GM12891 (cell line): ENCODE measurements around the gene ATP11A.
A peak's percentile ranks its signal among the peaks of the same experiment; 100 is the strongest.
"Not testable (repeated sequence)": the region's sequence is repeated elsewhere in the genome, so short reads cannot be mapped to it uniquely, and the experiment has no call there.

Source experiments
- DNase-seq: peaks from one replicate; pipeline ENCODE4 v3.0.0; 2011; ENCODE audit warnings: low spot score; ENCODE audit not compliant: insufficient read length
- FAIRE-seq: peaks from 2 replicates; lab custom pipeline; 2011; peaks lifted over from hg19 to GRCh38; lab: Jason Lieb, UNC
- PAX5 ChIP-seq: IDR thresholded peaks from 2 replicates; pipeline ENCODE4 v1.6.1; 2011; ENCODE audit warnings: low read length, moderate library complexity, mild to moderate bottlenecking; ENCODE audit not compliant: insufficient read depth, severe bottlenecking
- POLR2A ChIP-seq: IDR thresholded peaks from 2 replicates; pipeline ENCODE4 v1.6.1; 2011; ENCODE audit warnings: low read depth, low read length, control low read depth
- POLR2AphosphoS5 ChIP-seq: IDR thresholded peaks from 2 replicates; pipeline ENCODE4 v1.6.1; 2011; ENCODE audit warnings: low read depth, low read length, control low read depth
- POU2F2 ChIP-seq: IDR thresholded peaks from 2 replicates; pipeline ENCODE4 v1.6.1; 2011; ENCODE audit warnings: low read depth, mild to moderate bottlenecking, control low read depth, low read length, moderate library complexity
- SPI1 ChIP-seq: IDR thresholded peaks from 2 replicates; pipeline ENCODE4 v1.6.1; 2011; ENCODE audit warnings: low read depth, low read length, control low read depth
- TAF1 ChIP-seq: IDR thresholded peaks from 2 replicates; pipeline ENCODE4 v1.6.1; 2011; ENCODE audit warnings: low read depth, low read length, control low read depth

ATP11A gene

DNA sequence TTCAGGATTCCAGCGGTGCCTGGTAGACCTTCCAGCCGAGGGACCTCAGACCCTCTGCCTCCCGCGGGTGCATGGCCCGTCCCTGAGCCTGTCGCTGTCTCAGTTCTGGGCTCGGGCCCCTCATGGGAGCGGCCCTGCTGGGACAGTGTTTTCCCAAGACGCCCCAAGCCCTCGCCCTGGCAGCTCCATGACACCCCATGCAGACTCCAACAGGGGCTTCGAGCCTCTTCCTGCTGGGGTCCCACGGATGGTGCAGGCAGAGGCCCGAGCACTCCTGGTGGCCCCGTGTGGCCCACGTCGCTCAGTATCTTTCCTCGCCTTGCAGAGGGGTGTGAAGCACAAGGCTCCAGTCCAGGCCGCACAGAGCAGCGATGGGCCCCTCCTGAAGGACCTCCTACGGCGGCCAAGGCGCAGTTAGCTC, 190.4 kb downstream of the ATP11A start:
- DNase-seq: no peak
- no peak for FAIRE-seq

GRCh38 chr13:112880976-112881540, 191.2 kb downstream of the ATP11A start:
- FAIRE-seq (no peak), DNase-seq (no peak)
- TF ChIP-seq POLR2A (no peak), POLR2AphosphoS5 (no peak), PAX5 (no peak)

More for the DNA sequence above, 190.4 kb downstream of the ATP11A start:
- TF ChIP-seq SPI1 (no peak), PAX5 (no peak), POLR2AphosphoS5 (no peak), TAF1 (no peak), POLR2A (no peak), POU2F2 (no peak)

GRCh38 chr13:112881656-112882554, 192.1 kb downstream of the ATP11A start:
- DNase-seq (no peak), FAIRE-seq (no peak)
- no peak for TF ChIP-seq PAX5
- no peak for TF ChIP-seq POU2F2

DNA sequence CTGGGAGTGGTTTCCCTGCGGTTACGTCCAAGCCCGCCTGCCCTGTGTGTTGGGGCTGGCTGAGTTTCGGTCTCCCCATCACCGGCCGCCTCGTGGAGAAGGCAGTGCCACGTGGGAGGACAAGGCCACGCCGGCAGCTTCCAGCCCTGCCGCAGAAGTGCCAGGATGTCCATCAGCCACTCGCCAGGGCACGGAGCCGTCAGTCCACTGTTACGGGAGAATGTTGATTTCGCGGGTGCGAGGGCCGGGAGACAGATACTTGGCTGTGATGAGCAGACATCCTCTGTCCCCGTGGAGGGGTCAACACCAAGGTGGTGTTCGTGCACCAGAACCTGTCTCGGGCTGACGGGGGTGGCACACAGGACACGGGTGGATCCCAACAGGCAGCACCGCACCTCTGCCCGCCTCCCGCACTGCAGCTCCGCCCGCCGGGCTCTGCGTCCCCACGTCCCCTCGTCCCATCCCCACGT, 192.8 kb downstream of the ATP11A start:
- DNase-seq (no peak), FAIRE-seq (no peak)
- TF ChIP-seq POLR2AphosphoS5 (no peak), TAF1 (no peak), POU2F2 (no peak), POLR2A (no peak), SPI1 (no peak), PAX5 (no peak)

- TF ChIP-seq SPI1 (no peak), POLR2A (no peak), POLR2AphosphoS5 (no peak), POU2F2 (no peak), TAF1 (no peak), PAX5 (no peak)
- FAIRE-seq: no peak
These were observed 193.6 kb downstream of the ATP11A start for GRCh38 chr13:112883241-112883945.

DNA sequence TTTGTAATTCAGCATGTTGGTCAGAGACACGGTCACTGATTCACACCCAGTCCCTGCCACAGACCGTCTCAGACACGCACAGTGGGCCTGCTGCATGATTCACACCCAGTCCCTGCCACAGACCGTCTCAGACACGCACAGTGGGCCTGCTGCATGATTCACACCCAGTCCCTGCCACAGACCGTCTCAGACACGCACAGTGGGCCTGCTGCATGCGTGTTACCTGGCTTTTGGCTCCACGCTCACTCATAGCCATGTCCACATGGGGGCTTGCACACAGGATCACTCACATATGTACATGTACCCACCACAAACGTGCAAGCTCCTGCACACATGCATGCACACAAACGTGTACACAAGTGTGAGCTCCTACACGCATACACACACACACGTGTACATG, 194.9 kb downstream of the ATP11A start:
- not testable (repeated sequence) for FAIRE-seq, DNase-seq

More at GRCh38 chr13:112883241-112883945, 193.6 kb downstream of the ATP11A start:
- DNase-seq: no peak

- no peak for DNase-seq
- TF ChIP-seq PAX5: no peak
- TF ChIP-seq POU2F2: no peak
- TF ChIP-seq POLR2A: no peak
- TF ChIP-seq SPI1: no peak
These were observed 195.5 kb downstream of the ATP11A start for GRCh38 chr13:112885242-112885781.

DNA sequence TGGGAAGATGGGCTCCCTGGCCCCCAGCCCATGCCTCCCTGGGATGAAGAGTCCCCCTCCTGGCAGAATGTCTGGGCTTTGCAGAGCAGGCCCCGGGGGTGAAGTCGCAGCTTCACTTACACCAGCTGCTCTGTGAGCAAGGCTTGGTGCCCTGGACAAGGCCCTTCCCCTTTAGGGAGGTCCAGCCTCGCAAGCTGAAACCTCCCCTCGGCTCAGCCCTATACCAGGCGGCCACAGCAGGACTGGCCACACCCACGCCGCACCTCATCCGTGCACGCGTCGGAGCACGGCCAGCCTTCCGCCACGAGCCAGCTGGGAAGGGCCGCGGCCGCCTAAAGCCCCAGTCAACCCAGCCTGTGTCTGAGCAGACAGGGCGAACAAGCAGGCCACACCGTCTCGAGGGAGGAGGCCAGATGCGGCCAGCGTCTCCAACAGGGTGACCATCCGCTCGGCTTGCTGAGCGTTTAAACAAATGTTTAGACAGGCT, 196.0 kb downstream of the ATP11A start:
- DNase-seq: no peak
- TF ChIP-seq POU2F2 (no peak), POLR2AphosphoS5 (no peak), POLR2A (no peak), PAX5 (no peak), TAF1 (no peak), SPI1 (no peak)
- no peak for FAIRE-seq

More at GRCh38 chr13:112885242-112885781, 195.5 kb downstream of the ATP11A start:
- FAIRE-seq: peak; percentile 86

DNA sequence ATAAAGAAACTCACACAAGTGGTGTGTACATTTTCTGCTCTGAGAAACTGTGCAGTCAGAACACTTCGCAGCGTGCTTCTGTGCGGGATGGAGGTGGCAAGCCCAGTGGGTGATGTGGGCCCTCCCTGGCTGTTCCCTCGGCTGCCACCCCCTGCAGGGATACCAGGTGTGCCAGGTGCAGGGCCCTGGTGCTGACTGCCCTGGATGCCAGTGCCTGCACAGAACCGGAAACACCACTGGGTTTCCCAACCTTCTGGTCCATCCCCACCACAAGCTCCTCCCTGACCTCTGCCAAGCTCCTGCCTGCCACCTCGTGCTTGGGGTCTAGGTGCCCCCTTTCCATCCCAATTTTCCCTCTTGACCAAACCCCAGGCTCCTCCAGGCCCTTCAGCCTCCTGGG, 197.3 kb downstream of the ATP11A start:
- TF ChIP-seq POLR2AphosphoS5: no peak
- no peak for TF ChIP-seq PAX5
- no peak for TF ChIP-seq POU2F2
- no peak for TF ChIP-seq POLR2A
- no peak for TF ChIP-seq TAF1
- TF ChIP-seq SPI1: no peak
- DNase-seq (no peak), FAIRE-seq (no peak)

DNA sequence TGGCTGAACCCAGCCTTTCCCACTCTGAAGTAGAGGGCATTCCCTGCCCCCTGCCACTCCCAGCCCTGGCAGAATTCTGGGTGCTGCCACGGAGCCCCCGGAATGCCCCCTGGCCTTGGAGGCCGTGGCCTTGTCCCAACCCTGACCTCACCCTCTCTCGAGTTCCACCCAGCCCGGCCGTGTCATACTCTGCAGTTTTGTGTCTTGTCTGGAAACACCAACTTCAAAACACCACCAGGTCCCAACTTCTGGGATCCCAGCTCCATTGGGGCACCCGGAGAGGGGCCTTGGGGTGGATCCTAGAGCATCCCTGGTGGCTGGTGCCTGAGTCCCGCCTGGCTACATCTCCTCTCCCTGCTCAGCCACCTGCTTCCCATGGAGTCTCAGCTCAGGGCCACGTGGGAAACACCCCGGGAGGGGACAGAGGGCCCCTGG, 197.7 kb downstream of the ATP11A start:
- TF ChIP-seq PAX5: no peak
- FAIRE-seq (no peak), DNase-seq (no peak)
